Measurements from ENCODE around the gene ESRRA. TPM values are rescaled to one million over a fixed set of nuclear protein-coding genes. Genes with fewer than 3 reads are reported as not detected.
A peak's percentile ranks its signal among the peaks of the same experiment; 100 is the strongest.

Gene ESRRA
- total and polyA plus RNA-seq, 9 of the 15 experiments (the other 6 are each of a cell fraction or from before 2014, with no cell fraction given) = 0.27 to 89.7 (median 23.7) TPM

- no peak for TF ChIP-seq TCF7L2 (IDR thresholded peaks at IDR 0.05; ENCODE audit: low read depth, low read length)
- TF ChIP-seq ELK3 (CRISPR knock-in tag; IDR thresholded peaks at IDR 0.05) = no peak
- TF ChIP-seq ILK (tag; IDR thresholded peaks at IDR 0.05; ENCODE audit: borderline replicate concordance, low read depth) = no peak
- TF ChIP-seq DDX20 (tag; IDR thresholded peaks at IDR 0.05; ENCODE audit: low read depth) = no peak
- no peak for TF ChIP-seq SREBF2 (CRISPR knock-in tag; IDR thresholded peaks at IDR 0.05)
- no peak for TF ChIP-seq ARID2 (IDR thresholded peaks at IDR 0.05)
- TF ChIP-seq ZNF717 (CRISPR knock-in tag; IDR thresholded peaks at IDR 0.05) = no peak
- TF ChIP-seq WHSC1 (IDR thresholded peaks at IDR 0.05; ENCODE audit: low read length) = no peak
- no peak for TF ChIP-seq E2F3 (CRISPR knock-in tag; IDR thresholded peaks at IDR 0.05)
- TF ChIP-seq HDAC1 (IDR thresholded peaks at IDR 0.05) = no peak
- no peak for TF ChIP-seq DACH1 (IDR thresholded peaks at IDR 0.05; ENCODE audit: partially characterized antibody)
- no peak for TF ChIP-seq SFPQ (IDR thresholded peaks at IDR 0.05; ENCODE audit: low read depth, low read length)
- TF ChIP-seq GTF3C2 (IDR thresholded peaks at IDR 0.05; ENCODE audit: borderline replicate concordance, extremely low read depth, insufficient read length) = no peak
- TF ChIP-seq BRCA1 (IDR thresholded peaks at IDR 0.05) = no peak
- TF ChIP-seq BRCA1 (CRISPR knock-in tag; IDR thresholded peaks at IDR 0.05) = no peak
- no peak for TF ChIP-seq PCBP2 (IDR thresholded peaks at IDR 0.05; ENCODE audit: low read depth, low read length, poor library complexity, severe bottlenecking)
- no peak for TF ChIP-seq KDM5B (IDR thresholded peaks at IDR 0.05; ENCODE audit: insufficient replicate concordance, low read depth, low read length)
- no peak for TF ChIP-seq E2F4 (CRISPR knock-in tag; IDR thresholded peaks at IDR 0.05; ENCODE audit: low read depth)
- TF ChIP-seq ZNF263 (CRISPR knock-in tag; IDR thresholded peaks at IDR 0.05; ENCODE audit: borderline replicate concordance) = peak; percentile 24; the same call in 1 of the 2 replicates
- TF ChIP-seq SP2 (IDR thresholded peaks at IDR 0.05; ENCODE audit: extremely low read depth, low read depth, low read length, poor library complexity, severe bottlenecking) = no peak
- TF ChIP-seq SMAD3 (CRISPR knock-in tag; conservative IDR thresholded peaks at IDR 0.05) = no peak
These were observed 9.7 kb downstream of the ESRRA start (continued) for GRCh38 chr11:64314805-64315561.
